ENCODE data around the gene GJA3.

The GJA3 gene

DNA sequence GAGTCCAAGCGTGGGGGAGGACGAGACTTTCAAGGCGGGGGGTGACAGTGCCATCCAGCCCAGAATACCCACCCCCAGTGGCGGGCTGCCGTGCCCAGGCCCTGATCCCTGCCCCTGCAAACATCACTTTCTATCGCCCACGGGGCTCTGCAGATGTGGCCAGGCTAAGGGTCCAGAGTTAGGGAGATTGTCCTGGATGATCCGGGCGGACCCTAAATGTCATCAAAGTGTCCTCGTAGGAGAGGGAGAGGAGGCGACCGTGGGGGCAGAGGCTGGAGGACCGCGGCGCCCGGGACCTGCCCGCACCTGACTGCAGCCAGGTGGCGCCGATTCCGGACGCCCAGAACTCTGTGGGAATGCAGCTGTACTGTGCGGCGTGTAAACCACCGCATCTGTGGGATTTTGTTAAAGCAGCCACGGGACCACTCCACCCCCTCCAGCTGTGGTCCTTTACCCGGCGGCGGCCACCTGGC lies 32.4 kb downstream of the GJA3 start:
- DNase-seq (ENCODE audit: low read depth in 1 of 2, low spot score in 1 of 2), result peak in 1 of 2 experiments; percentile 49
- no peak for TF ChIP-seq JUND (IDR thresholded peaks at IDR 0.05; ENCODE audit: low read depth)
- in situ Hi-C loops (cut with HindIII; ENCODE audit: low pct_unique_long_range_greater_than_20kb, low sequenced_read_pairs), result no loop called here

DNA sequence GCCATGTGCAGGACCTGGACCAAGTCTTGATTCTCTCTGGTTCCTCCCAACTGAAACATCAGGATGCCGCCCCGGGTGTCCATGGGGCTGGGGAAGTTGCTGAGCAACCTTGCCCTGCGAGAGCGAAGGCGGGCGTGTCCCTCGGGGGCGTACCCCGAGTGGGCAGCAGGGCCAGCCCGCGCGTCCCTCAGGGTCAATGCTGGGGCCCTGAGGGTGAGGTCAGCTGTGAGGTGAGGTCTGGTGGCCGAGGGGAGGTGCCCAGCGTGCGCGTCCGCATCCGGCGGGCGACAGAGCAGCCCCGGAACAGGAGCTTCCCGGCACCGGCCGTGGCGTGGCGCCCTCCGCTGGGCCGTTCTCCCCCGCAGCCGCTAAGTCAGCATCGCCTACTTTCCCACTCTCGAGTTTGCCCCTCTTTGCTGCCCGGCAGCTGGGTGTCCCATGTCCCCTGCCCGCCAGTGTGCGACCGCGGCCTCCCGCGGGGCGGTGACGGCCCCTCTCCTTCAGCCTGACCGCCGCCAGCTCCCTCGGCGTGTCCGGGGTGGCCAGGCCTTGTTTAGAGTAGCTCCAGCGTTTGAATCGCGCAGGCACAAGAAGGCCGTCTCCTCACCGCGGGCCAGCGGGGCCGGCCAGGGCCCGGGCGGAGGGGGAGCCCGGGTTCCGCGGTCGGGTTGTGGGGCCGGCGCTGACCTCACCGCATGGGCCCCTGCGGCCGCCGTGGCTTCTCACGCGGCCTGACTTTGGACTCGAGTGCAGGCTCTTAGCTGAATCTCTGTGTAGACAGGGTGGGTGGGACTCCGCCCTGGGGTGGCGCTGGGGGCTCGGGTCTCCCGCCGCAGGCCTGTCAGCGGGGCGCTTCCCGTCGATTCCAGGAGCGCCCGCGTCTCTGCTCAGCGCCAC lies 33.0 kb downstream of the GJA3 start:
- in situ Hi-C loops (cut with HindIII; ENCODE audit: low pct_unique_long_range_greater_than_20kb, low sequenced_read_pairs), result no loop called here
- no peak for TF ChIP-seq JUND (IDR thresholded peaks at IDR 0.05; ENCODE audit: low read depth)
- DNase-seq (ENCODE audit: low read depth in 1 of 2, low spot score in 1 of 2), result peak in 1 of 2 experiments; percentile 60

DNA sequence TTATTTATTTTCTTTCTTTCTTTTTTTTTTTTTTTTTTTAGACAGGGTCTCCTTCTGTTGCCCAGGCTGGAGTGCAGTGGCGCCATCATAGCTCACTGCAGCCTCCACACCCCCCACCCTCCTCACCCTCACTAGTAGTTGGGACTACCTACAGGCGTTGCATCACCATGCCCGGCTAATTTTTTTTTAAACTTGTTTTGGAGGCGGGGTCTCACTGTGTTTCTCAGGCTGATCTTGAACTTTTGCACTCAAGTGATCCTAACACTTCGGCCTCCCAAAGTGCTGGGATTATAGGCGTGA lies 33.6 kb downstream of the GJA3 start:
- in situ Hi-C loops (cut with HindIII; ENCODE audit: low pct_unique_long_range_greater_than_20kb, low sequenced_read_pairs), result no loop called here
- TF ChIP-seq JUND (IDR thresholded peaks at IDR 0.05; ENCODE audit: low read depth), result no peak
- DNase-seq (ENCODE audit: low read depth in 1 of 2, low spot score in 1 of 2), result no peak

DNA sequence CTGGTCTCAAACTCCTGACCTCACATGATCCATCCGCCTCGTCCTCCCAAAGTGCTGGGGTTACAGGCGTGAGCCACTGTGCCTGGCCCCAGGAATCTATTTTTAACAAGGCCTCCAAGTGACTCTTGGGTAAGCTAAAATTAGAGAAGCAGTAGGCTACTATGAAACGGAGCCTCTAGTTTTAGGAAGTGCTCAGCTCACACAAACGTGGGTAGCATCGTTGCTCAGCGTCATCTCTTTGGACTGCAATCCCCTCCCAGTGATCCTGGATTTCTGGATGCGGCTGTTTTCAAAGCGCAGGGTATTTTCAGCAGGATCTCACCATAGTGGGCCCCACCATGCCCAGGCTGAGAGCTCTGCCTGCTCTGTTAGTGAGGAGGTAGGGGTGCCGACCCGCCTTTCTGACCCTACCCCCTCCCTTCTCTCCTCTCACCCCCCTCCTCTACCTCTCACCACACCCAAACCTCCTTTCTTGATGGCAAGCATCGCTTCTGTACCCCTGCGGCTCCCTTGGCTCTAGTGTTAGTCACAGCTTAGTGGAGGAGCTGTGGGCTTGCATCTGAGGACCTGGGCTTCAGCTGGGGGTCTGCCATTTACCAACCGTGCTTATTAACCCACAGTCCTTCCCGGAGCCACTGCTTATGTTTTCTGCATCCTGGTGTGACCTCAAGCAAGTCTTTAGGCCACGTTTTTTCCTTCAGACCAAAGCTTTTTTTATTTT lies 34.2 kb downstream of the GJA3 start:
- TF ChIP-seq JUND (IDR thresholded peaks at IDR 0.05; ENCODE audit: low read depth), result no peak
- no peak for DNase-seq (ENCODE audit: low read depth in 1 of 2, low spot score in 1 of 2)
- in situ Hi-C loops (cut with HindIII; ENCODE audit: low pct_unique_long_range_greater_than_20kb, low sequenced_read_pairs), result no loop called here

DNA sequence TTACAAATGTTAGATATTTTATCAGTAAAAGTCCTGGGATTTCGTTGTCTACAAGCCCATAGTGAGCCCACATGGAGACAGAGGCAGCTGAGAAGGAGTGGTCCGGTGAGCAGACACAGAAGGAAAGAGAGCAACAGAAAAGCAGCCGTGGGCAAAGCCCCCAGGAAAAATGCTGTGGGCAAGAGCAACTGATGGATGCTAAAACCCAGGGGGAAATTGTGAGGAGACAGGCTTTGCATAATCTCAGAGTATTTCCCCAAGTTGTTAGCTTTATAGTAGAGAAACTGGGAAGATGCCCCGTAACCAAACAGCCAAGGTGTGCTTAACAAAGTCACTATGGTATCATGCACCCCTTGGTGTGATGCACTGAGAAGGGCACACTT lies 35.1 kb downstream of the GJA3 start:
- DNase-seq (ENCODE audit: low read depth in 1 of 2, low spot score in 1 of 2), result no peak
- in situ Hi-C loops (cut with HindIII; ENCODE audit: low pct_unique_long_range_greater_than_20kb, low sequenced_read_pairs), result no loop called here
- TF ChIP-seq JUND (IDR thresholded peaks at IDR 0.05; ENCODE audit: low read depth), result no peak

DNA sequence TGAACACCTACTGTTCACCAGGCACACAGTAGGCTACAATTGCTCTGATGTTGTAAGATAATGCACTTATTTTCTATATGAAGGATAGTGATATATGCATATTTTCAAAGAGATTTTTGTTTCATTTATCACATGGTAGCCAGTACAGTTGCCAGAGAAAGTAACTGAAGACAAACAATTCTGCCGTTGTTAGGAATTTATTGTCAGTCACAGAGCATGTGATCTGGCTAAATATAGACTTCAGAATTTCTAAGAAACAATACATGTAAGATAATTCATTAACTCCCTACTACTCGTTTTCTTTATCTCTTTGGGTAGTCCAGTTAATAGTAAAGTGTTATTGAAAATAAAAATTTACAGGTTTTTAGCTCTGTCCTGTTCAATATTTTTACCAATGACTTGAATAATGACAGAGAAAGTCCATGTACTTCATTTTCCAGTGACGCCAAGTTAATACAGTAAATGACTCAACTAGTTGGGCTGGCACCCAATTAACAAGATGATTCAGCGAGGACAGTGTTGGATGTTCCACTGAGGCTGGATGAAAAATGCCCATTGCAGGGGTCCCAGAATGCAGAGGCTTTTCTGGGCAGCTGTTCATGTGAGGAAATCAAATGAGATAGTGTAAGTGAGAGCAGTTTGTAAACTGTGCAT lies 35.6 kb downstream of the GJA3 start:
- in situ Hi-C loops (cut with HindIII; ENCODE audit: low pct_unique_long_range_greater_than_20kb, low sequenced_read_pairs), result no loop called here
- DNase-seq (ENCODE audit: low read depth in 1 of 2, low spot score in 1 of 2), result no peak
- TF ChIP-seq JUND (IDR thresholded peaks at IDR 0.05; ENCODE audit: low read depth), result no peak

DNA sequence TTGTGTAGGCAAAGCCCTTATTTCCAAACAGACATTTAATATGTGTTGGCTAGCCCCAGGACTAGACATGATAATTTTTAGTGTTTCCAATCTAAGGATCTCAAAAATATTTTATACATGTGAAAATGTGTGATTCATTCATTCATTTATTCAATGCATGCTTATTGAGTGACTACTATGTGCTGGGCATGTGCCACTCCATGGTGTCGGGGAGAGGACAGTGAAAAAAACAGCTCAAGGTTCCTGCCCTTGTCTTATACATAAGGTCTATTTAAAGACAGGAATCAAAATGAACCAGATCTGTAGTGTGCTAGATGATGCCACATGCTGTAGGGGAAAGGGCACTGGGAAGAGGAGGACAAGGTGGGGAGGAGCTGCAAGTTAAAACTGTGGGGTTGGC lies 36.5 kb downstream of the GJA3 start:
- in situ Hi-C loops (cut with HindIII; ENCODE audit: low pct_unique_long_range_greater_than_20kb, low sequenced_read_pairs), result no loop called here
- no peak for TF ChIP-seq JUND (IDR thresholded peaks at IDR 0.05; ENCODE audit: low read depth)
- no peak for DNase-seq (ENCODE audit: low read depth in 1 of 2, low spot score in 1 of 2)

DNA sequence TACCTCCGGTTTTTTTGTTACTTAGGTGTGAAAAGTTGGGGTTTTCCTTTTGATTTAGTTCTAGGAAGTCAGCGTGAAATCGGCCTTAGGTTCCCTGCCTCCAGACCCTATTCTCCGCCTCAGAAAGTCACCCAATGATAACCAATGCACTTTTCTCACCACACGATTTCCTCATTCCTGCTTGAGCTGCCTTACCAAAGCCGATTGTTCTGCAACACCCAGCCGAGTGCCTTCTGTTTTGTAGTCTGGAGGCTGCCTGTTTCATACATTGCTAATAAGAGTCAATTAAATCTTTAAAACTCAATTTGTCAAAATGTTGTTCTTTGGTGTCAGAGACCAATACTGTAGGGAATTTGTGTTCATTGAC lies 39.7 kb downstream of the GJA3 start:
- DNase-seq (ENCODE audit: low read depth in 1 of 2, low spot score in 1 of 2), result peak in 1 of 2 experiments; percentile 28
- in situ Hi-C loops (cut with HindIII; ENCODE audit: low pct_unique_long_range_greater_than_20kb, low sequenced_read_pairs), result no loop called here
- no peak for TF ChIP-seq JUND (IDR thresholded peaks at IDR 0.05; ENCODE audit: low read depth)

DNA sequence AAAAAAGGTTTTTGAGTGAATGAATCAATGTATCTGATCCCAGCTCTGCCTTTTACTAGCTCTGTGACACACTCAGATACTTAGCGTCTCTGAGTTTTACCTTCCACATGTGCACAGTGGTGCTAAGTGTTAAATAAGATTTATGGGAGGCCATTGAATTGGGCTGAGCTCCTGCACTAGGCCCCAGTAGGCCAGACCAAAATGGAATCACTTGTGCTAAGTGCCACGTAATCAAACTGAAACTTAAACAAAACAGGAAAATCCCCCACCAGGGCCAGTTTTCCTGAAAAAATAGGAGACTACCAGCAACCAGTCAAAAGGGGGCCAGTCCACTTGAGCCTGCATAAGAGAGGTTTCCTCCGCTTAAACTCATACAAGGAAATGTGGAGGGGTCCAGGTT lies 40.9 kb downstream of the GJA3 start:
- in situ Hi-C loops (cut with HindIII; ENCODE audit: low pct_unique_long_range_greater_than_20kb, low sequenced_read_pairs), result no loop called here
- TF ChIP-seq JUND (IDR thresholded peaks at IDR 0.05; ENCODE audit: low read depth), result no peak
- DNase-seq (ENCODE audit: low read depth in 1 of 2, low spot score in 1 of 2), result no peak

DNA sequence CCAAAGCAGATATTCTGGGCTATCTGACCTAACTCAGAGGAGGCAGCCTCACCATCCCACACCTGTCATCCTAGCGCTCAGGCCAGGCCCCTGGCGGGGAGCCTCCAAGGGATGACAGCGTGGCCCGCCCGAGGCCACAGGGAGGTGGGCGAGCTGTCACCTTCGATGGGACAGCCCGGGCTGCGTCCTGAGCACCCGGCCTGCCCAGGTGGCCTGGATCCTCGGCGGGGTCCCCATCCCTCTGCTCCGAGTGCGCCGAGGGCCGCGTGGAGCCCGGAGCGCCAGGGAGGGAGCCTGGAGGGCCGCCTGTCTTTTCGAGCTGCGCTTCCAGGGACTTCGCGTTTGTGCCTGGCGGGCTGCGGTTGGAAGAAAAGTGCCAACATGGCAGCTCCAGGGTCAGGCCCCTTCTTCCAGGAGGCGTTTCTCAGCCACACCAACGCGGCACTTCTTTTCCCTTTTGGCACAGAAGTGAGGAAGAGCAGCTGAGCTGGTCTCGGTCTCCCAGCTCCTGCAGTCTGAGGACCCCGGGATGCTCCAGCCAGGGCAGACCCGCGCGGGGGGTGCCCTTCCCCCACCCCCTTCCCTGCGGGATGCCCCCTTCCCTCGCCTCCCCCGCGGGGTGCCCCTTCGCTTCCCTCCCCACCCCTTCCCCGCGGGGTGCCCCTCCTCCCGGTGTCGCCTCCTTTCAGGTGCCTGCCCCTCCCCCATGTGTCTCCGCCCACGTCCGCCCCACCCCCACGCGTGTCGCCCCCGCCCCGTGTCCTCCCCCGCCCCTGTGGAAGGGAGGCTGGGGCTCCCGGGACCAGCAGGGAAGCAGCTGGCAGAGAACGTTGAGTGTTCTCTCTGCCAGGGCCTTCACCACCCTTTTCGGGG lies 42.3 kb downstream of the GJA3 start:
- no peak for TF ChIP-seq JUND (IDR thresholded peaks at IDR 0.05; ENCODE audit: low read depth)
- in situ Hi-C loops (cut with HindIII; ENCODE audit: low pct_unique_long_range_greater_than_20kb, low sequenced_read_pairs), result no loop called here
- DNase-seq (ENCODE audit: low read depth in 1 of 2, low spot score in 1 of 2), result peak; percentile 49 to 86

DNA sequence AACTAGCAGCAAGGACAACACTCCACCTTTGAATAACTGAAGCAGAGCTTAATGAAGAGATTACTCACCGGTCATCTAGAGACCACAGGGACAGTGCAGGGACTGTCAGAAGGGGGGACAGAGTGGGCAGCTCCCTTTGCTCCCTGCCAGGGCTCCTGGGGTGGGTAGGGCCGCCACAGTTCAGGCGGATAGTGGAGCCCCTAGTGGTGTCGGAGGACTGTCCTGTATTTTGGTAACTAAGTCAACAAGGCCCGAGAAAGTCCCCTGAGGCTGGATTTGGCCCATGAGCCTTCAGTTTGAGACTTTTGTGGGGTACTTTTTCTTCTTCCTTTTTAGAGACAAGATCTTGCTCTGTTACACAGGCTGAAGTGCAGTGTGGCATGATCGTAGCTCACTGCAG lies 44.6 kb downstream of the GJA3 start:
- in situ Hi-C loops (cut with HindIII; ENCODE audit: low pct_unique_long_range_greater_than_20kb, low sequenced_read_pairs), result no loop called here
- no peak for DNase-seq (ENCODE audit: low read depth in 1 of 2, low spot score in 1 of 2)
- TF ChIP-seq JUND (IDR thresholded peaks at IDR 0.05; ENCODE audit: low read depth), result no peak

DNA sequence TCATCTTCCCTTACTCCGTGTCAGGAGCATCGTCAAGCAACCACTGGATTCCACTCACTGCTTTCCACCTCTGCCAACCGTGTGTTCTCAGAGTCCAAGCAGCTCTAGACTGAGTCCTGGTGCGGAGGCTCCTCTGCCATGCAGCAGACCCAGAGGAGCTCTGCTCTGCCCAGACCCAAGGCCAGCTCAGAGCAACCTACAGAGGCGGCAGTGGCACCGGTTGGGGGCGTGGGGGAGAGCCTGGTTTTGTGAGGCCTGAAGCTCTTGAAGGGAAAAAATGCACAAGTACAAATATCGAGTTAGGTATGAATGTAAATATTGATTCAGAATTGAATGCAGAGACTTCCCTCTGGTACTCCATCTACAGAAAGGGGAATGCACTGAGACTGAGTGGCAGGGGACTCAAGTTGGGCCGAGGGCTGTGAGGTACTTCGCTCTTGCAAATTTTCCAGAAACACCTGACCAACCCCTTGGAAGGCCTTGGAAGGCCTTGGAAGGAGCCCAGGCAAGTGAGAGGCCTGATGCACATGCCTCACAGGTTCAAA lies 46.7 kb downstream of the GJA3 start:
- no peak for TF ChIP-seq JUND (IDR thresholded peaks at IDR 0.05; ENCODE audit: low read depth)
- in situ Hi-C loops (cut with HindIII; ENCODE audit: low pct_unique_long_range_greater_than_20kb, low sequenced_read_pairs), result no loop called here
- no peak for DNase-seq (ENCODE audit: low read depth in 1 of 2, low spot score in 1 of 2)

Measured in T47D (cell line).